Activated naive CD4-positive, alpha-beta T cell treated with anti-CD3 and anti-CD28 coated beads, Interleukin-2, amount 50 U/mL, for 24 hours (primary cell): ENCODE results near the gene KRTAP10-1.

ENCODE experiments used
- H3K27ac Mint-ChIP-seq: one replicate; pipeline ENCODE4 v1.8.0; 2021; ENCODE audit warnings: mild to moderate bottlenecking, mixed read lengths
- H3K27me3 Mint-ChIP-seq: one replicate; pipeline ENCODE4 v1.8.0; 2021; ENCODE audit warnings: mixed read lengths
- H3K36me3 Mint-ChIP-seq: one replicate; pipeline ENCODE4 v1.8.0; 2021; ENCODE audit warnings: mixed read lengths
- H3K4me1 Mint-ChIP-seq: one replicate; pipeline ENCODE4 v1.8.0; 2021; ENCODE audit warnings: mixed read lengths
- H3K4me3 Mint-ChIP-seq: one replicate; pipeline ENCODE4 v1.8.0; 2021; ENCODE audit warnings: mild to moderate bottlenecking, mixed read lengths
- H3K9me3 Mint-ChIP-seq: one replicate; pipeline ENCODE4 v1.8.0; 2021; ENCODE audit warnings: mixed read lengths

Gene KRTAP10-1

DNA sequence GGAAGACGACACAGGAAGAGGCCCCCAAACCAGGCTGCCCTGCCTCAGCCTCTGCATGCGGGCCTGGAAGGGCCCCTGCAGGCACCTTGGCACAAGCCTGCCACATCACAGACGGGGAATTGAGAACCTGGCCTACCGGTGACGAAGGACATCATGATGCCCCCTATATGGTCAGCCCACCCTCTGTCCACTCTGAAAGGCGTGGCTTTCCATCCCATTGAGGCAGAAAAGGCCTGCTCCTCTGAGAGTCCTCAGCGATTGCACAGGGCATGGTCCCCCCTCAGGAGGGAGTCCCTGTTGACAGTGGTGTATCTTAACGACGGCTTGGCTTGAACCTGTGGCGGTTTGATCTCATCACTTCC is 11.4 kb downstream of the KRTAP10-1 start:
- Mint-ChIP-seq H3K4me1 (no peaks in the 10 kb centered on the region), H3K4me3 (no peak overlapping the region), H3K9me3 (no peaks in the 10 kb centered on the region), H3K27ac (no peak overlapping the region), H3K27me3 (no peaks in the 10 kb centered on the region), H3K36me3 (no peaks in the 10 kb centered on the region)

DNA sequence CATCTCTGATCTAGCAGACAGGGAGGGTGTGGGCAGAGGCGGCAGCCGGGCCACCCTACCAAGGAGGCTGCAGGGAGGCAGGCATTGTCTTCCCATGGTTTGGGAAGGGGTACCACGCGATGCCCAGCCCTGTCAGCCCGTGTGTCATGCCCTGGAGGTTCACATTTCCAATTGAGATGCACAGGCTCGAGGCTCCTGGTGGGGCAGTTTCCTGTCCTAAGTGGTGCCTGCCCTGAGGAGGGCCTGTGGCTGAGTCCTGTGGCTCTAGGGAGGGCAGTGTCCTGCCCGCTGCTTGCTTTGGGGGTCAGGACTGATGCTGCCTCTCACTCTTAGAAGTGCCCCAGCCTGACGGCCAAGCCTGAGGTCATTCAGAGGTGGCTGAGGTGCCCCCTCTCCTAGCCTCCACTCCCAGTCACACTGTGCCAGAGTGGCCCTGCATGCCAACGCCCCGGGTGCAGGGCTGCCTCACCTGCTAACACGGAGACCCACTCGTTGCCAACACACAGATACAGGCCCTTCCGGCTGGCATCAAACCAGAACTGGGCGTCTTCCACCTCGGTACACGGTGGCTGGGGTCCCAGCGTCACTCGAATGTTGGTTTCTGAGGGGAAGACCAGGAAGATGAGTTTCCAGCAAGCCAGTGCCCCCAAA is 11.9 kb downstream of the KRTAP10-1 start:
- H3K9me3 Mint-ChIP-seq: no peaks in the 10 kb centered on the region
- no peak overlapping the region for H3K4me3 Mint-ChIP-seq
- no peaks in the 10 kb centered on the region for H3K36me3 Mint-ChIP-seq
- H3K4me1 Mint-ChIP-seq: no peaks in the 10 kb centered on the region
- no peak overlapping the region for H3K27ac Mint-ChIP-seq
- no peaks in the 10 kb centered on the region for H3K27me3 Mint-ChIP-seq

DNA sequence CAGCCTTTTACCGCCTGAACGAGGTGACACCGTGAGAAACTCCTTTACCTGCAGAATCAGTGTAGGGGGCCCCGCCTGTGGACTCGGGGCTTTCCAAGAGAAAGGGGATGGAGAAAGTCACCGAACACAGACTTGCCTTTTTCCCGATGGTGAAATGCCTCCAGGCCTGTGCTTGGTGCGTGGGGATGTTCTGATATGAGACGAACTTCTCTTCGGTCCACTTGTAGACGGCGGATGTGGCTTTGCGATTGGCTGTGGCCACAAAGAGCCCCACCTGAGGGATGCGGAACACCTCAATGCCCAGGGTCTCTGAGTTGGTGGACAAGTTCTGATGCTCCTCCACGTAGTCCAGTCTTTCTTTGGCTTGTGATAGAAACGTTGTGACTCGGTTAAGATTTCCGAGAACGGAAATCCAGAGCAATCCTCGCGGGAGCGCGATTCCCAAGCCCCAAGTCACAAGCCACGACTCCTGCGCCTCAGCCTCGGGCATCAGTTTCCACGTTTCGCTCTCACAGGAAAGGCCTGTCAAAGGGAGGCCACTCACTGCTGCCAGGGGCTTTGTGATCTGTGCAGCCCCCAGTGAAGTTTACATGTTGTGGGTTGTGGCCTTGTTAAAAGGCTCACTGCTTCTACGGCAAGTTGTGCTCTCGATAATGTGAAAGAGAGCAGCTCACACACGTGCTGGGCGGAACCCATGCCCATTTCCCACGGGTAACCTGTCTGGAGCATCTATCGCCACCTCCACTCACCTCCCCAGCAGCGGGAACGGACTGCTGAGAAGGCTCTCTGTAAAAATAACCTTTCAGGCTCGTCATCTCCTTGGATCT is 12.6 kb downstream of the KRTAP10-1 start:
- H3K27me3 Mint-ChIP-seq: no peaks in the 10 kb centered on the region
- no peak overlapping the region for H3K4me3 Mint-ChIP-seq
- H3K9me3 Mint-ChIP-seq: no peaks in the 10 kb centered on the region
- no peaks in the 10 kb centered on the region for H3K4me1 Mint-ChIP-seq
- no peaks in the 10 kb centered on the region for H3K36me3 Mint-ChIP-seq
- H3K27ac Mint-ChIP-seq: no peak overlapping the region

DNA sequence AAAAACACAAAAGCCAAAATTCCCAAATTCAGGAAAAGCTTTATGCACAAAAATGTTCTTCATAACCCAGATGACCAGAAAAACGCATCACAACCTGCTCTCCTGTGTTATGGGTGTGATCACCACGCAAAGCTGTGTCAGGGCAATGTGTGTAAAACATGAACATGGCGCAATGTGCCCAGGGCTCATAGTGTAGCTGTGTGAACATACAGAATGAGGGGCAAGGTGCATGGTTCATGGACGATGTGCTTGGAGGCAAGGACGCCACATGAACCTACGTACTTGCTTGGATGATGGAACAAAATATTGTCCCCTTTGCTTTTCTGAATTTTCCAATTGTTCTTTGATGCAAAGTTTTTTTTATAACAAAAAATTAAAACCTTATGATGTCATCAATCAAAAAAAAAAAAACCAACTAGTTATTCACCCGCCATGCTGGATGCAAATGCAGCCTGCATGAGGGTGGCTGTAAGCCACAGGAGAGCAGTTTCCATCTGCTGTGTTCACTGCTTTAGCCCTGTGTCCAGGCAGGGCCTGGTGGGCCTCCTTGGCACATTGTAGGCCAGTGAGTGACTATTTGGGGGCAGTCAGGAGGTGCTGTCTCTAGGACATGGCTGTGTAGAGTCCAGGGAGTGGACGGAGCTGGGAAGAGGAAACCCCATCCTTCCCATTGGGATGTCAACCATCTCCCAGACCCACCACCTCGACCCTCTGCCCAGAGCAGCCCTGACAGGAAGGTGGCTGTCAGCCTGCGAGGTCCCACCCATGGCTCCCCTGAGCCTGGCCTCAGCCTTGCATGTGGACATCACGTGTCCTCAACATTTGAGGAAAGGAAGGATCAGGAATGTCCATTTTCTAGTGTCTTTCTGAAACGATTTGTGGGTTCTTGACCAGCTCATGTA is 13.6 kb downstream of the KRTAP10-1 start:
- Mint-ChIP-seq H3K36me3 (no peaks in the 10 kb centered on the region), H3K4me3 (no peak overlapping the region), H3K4me1 (no peaks in the 10 kb centered on the region), H3K9me3 (no peaks in the 10 kb centered on the region), H3K27me3 (no peaks in the 10 kb centered on the region), H3K27ac (no peak overlapping the region)

DNA sequence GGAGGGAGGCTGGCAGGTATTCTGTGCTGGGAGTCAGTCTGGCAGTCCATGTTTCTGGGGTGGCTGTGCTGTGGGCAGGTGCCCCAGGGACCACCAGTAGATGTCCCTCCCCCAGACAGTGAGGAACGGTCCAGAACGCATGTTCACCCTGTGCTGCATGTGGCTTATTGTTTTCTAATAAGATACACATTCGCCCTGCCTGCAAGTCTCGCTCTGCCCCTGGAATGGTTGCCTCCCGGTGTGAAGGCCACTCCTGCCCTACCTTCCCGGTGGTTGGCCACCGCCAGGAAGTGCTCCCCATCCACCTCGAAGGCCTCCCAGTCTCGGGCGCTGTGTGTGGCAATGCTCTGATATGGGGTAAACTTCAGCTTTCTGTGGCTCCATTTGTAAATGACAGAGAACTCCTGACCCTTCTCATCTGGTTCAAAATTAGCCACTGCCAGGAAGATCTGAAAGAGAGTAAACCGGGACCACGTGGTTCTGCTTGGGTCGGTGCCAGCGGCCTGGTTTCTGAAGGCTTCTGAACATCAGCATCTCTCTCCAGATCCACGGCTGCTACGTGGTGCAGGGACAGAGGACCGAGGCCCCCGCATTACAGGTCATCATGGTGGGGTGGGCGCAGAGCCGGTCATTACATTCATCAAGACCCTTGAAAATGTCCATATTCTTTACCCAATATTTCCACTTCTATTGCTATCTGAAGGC is 14.5 kb downstream of the KRTAP10-1 start:
- H3K4me3 Mint-ChIP-seq: no peak overlapping the region
- no peaks in the 10 kb centered on the region for H3K27me3 Mint-ChIP-seq
- H3K36me3 Mint-ChIP-seq: no peaks in the 10 kb centered on the region
- no peaks in the 10 kb centered on the region for H3K9me3 Mint-ChIP-seq
- H3K4me1 Mint-ChIP-seq: no peaks in the 10 kb centered on the region
- no peak overlapping the region for H3K27ac Mint-ChIP-seq

DNA sequence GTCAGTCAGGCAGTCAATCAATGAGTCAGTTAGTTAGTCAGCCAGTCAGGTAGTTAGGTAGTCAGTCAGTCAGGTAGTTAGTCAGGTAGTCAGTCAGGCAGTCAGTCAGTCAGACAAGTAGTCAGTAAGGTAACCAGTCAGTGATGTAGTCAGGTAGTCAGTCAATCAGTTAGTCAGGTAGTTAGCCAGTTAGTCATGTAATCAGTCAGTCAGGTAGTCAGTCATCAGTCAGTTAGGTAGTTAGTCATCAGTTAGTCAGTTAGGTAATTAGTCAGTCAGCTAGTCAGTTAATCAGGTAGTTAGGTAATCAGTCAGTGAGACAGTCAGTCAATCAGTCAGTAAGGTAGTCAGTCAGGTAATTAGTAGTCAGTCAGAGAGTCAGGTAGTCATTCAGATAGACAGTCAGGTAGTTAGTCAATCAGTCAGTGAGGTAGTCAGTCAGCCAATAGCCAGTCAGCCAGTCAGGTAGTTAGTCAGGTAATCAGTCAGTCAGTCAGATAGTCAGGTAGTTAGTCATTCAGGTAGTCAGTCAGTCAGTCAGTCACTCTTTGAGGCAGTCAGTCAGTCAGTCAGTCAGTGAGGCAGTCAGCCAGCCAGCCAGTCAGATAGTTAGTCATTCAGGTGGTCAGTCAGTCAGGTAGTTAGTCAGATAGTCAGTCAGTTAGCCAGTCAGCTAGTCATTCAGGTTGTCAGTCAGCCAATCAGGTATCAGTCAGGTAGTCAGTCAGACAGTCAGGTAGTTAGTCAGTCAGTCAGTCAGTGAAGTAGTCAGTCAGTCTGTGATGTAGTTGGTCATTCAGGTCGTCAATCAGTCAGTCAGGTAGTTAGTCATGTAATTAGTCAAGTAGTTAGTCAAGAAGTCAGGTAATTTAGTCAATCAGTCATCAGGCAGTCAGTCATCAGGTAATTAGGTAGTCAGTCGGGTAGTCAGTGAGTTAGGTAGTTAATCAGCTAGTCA is 15.3 kb downstream of the KRTAP10-1 start:
- no peak overlapping the region for H3K4me3 Mint-ChIP-seq

DNA sequence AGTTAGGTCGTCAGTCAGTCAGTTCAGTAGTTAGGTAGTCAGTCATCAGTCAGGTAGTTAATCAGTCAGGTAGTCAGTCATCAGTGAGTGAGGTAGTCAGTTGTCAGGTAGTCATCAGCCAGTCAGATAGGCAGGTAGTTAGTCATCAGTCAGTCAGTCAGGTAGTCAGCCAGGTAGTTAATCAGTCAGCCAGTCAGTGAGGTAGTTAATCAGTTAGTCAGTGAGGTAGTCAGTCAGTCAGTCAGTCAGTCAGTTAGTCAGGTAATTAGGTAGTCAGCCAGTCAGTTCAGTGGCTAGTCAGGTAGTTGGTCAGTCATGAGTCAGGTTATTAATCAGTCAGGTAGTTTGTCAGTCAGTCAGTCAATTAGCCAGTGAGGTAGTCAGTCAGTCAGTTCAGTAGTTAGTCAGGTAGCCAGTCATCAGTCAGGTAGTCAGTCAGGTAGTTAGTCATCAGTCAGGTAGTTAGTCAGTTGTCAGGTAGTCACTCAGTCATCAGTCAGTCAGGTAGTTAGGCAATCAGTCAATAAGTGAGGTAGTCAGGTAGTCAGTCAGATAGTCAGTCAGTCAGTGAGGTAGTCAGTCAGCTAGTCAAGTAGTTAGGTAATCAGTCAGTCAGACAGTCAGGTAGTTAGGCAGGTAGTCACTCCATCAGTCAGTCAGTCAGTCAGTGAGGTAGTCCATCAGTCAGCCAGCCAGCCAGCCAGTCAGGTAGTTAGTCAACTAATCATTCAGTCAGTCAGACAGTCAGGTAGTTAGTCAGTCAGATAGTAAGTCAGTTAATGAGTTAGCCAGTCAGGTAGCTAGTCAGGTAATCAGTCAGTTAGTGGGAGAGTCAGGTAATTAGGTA is 16.2 kb downstream of the KRTAP10-1 start:
- no peak overlapping the region for H3K27ac Mint-ChIP-seq
- no peaks in the 10 kb centered on the region for H3K9me3 Mint-ChIP-seq
- H3K27me3 Mint-ChIP-seq: no peaks in the 10 kb centered on the region
- H3K4me3 Mint-ChIP-seq: no peak overlapping the region
- no peaks in the 10 kb centered on the region for H3K4me1 Mint-ChIP-seq
- no peaks in the 10 kb centered on the region for H3K36me3 Mint-ChIP-seq

More for the DNA sequence above, 15.3 kb downstream of the KRTAP10-1 start:
- Mint-ChIP-seq H3K27me3 (no peaks in the 10 kb centered on the region), H3K9me3 (no peaks in the 10 kb centered on the region), H3K36me3 (no peaks in the 10 kb centered on the region), H3K27ac (no peak overlapping the region), H3K4me1 (no peaks in the 10 kb centered on the region)

DNA sequence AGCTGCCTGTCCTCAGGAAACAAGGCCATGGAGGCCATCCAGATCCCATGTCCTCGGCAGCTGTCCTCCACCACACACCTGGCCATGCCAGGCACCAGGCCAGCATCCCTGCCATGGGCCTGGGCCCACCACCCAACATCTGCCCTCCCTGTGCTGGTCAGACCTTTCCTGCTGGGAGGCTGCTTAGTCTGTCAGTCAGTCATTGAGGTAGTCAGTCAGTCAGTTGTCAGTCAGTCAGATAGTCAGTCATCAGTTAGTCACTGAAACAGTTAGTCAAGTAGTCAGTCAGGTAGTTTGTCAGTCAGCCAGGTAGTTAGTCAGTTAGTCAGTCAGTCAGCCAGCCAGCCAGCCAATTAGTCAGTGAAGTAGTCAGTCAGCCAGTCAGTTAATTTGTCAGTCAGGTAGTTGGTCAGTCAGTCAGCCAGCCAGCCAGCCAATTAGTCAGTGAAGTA is 17.2 kb downstream of the KRTAP10-1 start:
- Mint-ChIP-seq H3K27ac (no peak overlapping the region), H3K27me3 (no peaks in the 10 kb centered on the region), H3K9me3 (no peaks in the 10 kb centered on the region), H3K4me3 (no peak overlapping the region), H3K4me1 (no peaks in the 10 kb centered on the region), H3K36me3 (no peaks in the 10 kb centered on the region)

DNA sequence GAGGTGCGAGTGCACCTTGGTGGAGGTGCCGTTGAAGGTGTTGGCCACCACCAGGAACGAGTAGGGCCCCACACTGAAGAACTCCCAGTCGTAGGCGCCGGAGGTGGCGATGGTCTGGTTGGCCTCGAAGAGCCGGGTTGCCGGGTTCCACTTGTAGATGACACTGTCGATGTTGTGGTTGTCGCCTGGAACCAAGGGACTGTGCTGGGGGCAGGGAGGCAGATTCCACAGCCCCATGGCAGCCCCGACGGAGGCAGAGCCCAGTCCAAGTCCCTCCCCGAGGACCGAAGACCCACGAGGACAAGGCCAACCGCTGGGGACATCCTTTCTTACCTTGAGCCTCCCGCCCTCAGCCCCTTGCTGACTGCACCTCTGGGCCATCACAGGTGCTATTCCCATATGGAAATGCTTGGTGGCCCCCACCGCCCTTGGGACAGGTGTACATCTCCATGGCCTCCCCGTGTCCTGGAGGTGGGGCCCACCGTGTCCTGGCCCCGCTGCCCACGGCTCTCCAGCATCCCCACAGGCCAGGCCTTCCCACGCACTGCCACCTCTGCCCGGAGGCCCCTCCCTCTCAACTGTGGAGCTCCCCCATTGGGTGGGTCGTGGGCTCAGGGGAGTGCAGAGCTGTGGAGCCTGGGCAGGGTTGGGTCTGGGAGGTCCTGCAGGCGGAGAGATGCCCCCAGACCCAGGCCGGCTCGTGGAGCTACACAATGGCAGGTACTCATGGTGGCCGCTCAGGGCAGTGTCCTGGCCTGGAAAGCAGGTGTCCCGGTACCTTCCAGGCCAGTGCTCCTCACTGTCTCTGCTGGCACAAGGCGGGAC is 17.9 kb downstream of the KRTAP10-1 start:
- H3K4me3 Mint-ChIP-seq: no peak overlapping the region
- H3K4me1 Mint-ChIP-seq: no peaks in the 10 kb centered on the region
- no peaks in the 10 kb centered on the region for H3K9me3 Mint-ChIP-seq
- no peaks in the 10 kb centered on the region for H3K36me3 Mint-ChIP-seq
- no peak overlapping the region for H3K27ac Mint-ChIP-seq
- no peaks in the 10 kb centered on the region for H3K27me3 Mint-ChIP-seq

DNA sequence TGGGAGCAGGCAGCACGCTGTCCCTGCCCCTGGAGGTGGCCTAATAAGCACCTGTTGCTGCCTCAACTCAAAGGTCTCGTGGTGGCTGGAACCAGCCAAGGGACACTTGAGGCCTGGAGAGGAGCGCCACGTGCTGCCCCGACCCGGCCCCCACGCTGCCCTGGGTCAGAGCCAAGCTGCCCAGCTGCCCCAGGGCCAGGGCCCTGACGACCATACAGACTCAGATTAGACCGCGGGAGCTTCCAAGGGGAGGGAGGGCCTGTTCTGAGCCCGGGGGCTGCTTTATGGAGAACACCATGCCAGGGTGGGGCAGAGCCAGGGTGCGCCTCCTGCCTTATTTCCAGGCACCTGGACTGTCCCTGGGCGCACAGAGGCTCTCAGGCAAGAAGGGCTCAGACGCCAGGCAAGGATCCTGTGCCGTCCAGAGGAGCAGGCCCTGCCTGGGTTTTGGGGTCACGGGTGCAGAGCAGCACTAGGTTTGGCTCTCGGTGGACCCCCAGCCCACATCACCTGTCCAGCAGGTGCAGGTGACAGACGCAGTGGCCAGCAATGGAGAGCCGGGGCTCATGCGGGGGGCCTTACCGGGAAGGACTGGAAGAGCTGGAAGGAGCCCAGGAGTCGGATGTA is 18.6 kb downstream of the KRTAP10-1 start:
- Mint-ChIP-seq H3K9me3 (no peaks in the 10 kb centered on the region), H3K36me3 (no peaks in the 10 kb centered on the region), H3K4me3 (no peak overlapping the region), H3K27me3 (no peaks in the 10 kb centered on the region), H3K27ac (peak overlapping the region; percentile 37), H3K4me1 (no peaks in the 10 kb centered on the region)

DNA sequence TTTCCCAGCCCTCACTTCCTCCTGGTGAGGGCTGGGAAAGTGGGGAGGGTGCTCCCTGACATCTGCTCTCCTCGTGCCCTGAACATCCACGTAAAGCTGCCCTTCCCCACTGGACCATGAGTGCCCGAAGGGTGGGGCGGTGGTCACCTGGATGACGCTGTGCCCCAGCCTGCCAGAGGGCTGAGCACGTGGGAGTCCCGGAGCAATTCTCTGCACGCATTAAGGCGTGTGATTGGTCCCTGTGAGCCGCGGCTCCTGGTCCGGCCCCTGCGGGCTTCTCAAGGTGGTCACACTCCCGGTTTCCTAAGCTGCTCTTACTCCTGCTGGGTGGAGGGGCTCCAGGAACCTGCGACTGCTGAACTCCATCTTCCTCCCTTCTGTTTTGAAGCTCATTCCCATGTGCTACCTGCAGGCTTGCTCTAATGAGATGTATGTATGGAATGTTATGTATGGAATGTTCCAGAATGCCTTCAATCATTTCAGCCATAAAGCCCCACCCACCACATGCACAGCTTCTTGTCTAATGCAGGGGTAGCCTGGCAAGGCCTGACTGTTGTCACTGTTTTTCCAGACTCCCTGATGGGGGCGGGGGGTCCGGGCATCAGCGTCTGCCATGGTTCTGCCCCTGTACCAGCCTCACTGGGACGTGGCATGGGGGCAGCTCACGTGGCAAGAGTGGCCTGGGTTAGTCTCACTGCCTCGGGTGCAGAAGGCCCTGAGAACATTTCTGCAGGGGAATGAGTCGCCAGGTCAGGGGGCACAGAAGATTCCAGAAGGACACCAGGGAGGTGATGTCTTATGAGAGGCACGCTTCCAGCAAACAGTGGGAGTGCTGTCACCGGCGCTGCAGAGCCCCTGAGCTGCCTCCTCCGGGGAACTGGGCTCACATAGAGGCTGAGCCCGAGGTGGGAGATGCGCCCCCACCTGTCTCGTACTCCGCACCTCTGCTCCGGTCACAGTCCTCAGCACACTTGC is 19.4 kb downstream of the KRTAP10-1 start:
- no peaks in the 10 kb centered on the region for H3K4me1 Mint-ChIP-seq
- H3K27ac Mint-ChIP-seq: peak overlapping the region; percentile 37
- no peaks in the 10 kb centered on the region for H3K27me3 Mint-ChIP-seq
- no peaks in the 10 kb centered on the region for H3K9me3 Mint-ChIP-seq
- no peaks in the 10 kb centered on the region for H3K36me3 Mint-ChIP-seq
- H3K4me3 Mint-ChIP-seq: no peak overlapping the region
